ENCODE measurements around the gene PRR5L.

PRR5L gene

GRCh38 chr11:36380296-36381014 is 84.4 kb downstream of the PRR5L start:
- DNase-seq, result no peak

- no peak for DNase-seq
Observed at GRCh38 chr11:36381015-36381360, 84.9 kb downstream of the PRR5L start.

GRCh38 chr11:36383195-36383594 is 87.1 kb downstream of the PRR5L start:
- DNase-seq, result no peak

GRCh38 chr11:36385121-36385970 is 89.3 kb downstream of the PRR5L start:
- no peak for DNase-seq

GRCh38 chr11:36386411-36386810 is 90.3 kb downstream of the PRR5L start:
- no peak for DNase-seq

- no peak for DNase-seq
Observed at GRCh38 chr11:36388071-36388470, 92.0 kb downstream of the PRR5L start.

- no peak for DNase-seq
Observed at GRCh38 chr11:36388951-36389350, 92.9 kb downstream of the PRR5L start.

GRCh38 chr11:36389811-36390210 is 93.7 kb downstream of the PRR5L start:
- no peak for DNase-seq

GRCh38 chr11:36390963-36391471 is 94.9 kb downstream of the PRR5L start:
- DNase-seq, result peak; percentile 7

- DNase-seq, result no peak
Observed at GRCh38 chr11:36392196-36392595, 96.1 kb downstream of the PRR5L start.

- DNase-seq, result no peak
Observed at GRCh38 chr11:36394056-36394455, 98.0 kb downstream of the PRR5L start.

- no peak for DNase-seq
Observed at GRCh38 chr11:36394926-36395325, 98.8 kb downstream of the PRR5L start.

GRCh38 chr11:36395978-36396736 is 100.1 kb downstream of the PRR5L start:
- DNase-seq, result no peak

- DNase-seq, result no peak
Observed at GRCh38 chr11:36398231-36398953, 102.3 kb downstream of the PRR5L start.

GRCh38 chr11:36399236-36399635 is 103.1 kb downstream of the PRR5L start:
- DNase-seq, result peak; percentile 6

- DNase-seq, result no peak
Observed at GRCh38 chr11:36399745-36400144, 103.7 kb downstream of the PRR5L start.

- DNase-seq, result no peak
Observed at GRCh38 chr11:36400766-36401455, 104.8 kb downstream of the PRR5L start.

GRCh38 chr11:36402568-36403170 is 106.6 kb downstream of the PRR5L start:
- DNase-seq, result no peak

- DNase-seq, result no peak
Observed at GRCh38 chr11:36403661-36404060, 107.6 kb downstream of the PRR5L start.

GRCh38 chr11:36404831-36405230 is 108.7 kb downstream of the PRR5L start:
- DNase-seq, result no peak

GRCh38 chr11:36405585-36406367 is 109.7 kb downstream of the PRR5L start:
- DNase-seq, result no peak
